Fibroblast of skin of abdomen (primary cell): Measurements from ENCODE around the gene NUDT2. TPM values are rescaled to one million over a fixed set of nuclear protein-coding genes. Genes with fewer than 3 reads are reported as not detected.
A peak's percentile ranks its signal among the peaks of the same experiment; 100 is the strongest.
"Not testable (repeated sequence)": the region's sequence is repeated elsewhere in the genome, so short reads cannot be mapped to it uniquely, and the experiment has no call there.

Experiments
- DNase-seq: peaks from one replicate; pipeline ENCODE4 v3.0.0-alpha.2; 2013
- polyA plus RNA-seq, 2 experiments: library from polyadenylated mRNA; unstranded; fragments of 120-200 nt; gene quantifications; one replicate each; pipeline ENCODE4 v1.2.1, GENCODE V29; 2013; ENCODE audit not compliant: insufficient read length in 2 of 2

Gene NUDT2
- polyA plus RNA-seq (2013, experiment 1 of 2; ENCODE audit: insufficient read length), result 28.0 TPM
- polyA plus RNA-seq (2013, experiment 2 of 2; ENCODE audit: insufficient read length), result 29.5 TPM

- DNase-seq, result peak; percentile 100
Observed at GRCh38 chr9:34328987-34329832, at the start of gene NUDT2, which contains the start of gene KIF24. NUDT2 (plus strand) TSS chr9:34329569; CDS start chr9:34339040, 9,471 bp downstream. KIF24 (minus strand) TSS chr9:34329268; CDS start chr9:34311346, 17,922 bp downstream.

- DNase-seq, result no peak
Observed at GRCh38 chr9:34282096-34282495, 47.3 kb upstream of the NUDT2 start.

GRCh38 chr9:34289159-34289558, 40.2 kb upstream of the NUDT2 start:
- DNase-seq, result no peak

GRCh38 chr9:34291023-34291422, 38.3 kb upstream of the NUDT2 start:
- DNase-seq, result no peak

DNA sequence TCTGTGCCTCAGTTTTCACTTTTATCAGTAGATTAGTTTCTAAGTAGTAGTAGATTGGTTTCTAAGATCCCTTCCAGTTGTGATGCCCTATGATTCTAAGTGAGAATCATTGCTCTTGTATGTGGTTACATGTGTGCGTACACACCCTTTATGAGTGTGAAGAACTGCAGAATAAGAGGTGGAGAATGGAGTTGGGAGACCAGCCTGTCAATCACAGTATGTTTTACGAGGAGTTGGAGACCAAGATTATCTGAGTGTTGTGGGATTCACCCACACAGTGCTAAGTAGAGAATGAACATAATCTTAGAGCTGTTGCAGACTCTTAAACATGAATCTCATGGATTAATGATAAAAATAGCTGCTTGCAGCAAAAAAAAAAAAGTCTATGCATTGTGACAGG, 37.9 kb upstream of the NUDT2 start:
- no peak for DNase-seq

GRCh38 chr9:34292552-34292951, 36.8 kb upstream of the NUDT2 start:
- no peak for DNase-seq

- DNase-seq, result not testable (repeated sequence)
Observed at GRCh38 chr9:34301064-34301463, 28.3 kb upstream of the NUDT2 start.

DNA sequence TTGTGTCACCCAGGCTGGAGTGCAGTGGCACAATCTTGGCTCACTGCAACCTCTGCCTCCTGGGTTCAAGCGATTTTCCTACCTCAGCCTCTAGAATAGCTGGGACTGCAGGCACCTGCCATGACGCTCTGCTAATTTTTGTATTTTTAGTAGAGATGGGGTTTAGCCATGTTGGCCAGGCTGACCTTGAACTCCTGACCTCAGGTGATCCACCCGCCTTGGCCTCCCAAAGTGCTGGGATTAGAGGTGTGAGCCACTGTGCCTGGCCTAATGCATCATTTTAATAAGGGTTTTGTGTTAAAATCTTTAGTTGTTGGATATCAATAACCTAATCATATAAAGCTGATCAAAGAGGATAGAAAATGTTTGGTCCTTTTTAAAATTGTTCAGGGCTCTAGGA, 21.1 kb upstream of the NUDT2 start:
- not testable (repeated sequence) for DNase-seq

DNA sequence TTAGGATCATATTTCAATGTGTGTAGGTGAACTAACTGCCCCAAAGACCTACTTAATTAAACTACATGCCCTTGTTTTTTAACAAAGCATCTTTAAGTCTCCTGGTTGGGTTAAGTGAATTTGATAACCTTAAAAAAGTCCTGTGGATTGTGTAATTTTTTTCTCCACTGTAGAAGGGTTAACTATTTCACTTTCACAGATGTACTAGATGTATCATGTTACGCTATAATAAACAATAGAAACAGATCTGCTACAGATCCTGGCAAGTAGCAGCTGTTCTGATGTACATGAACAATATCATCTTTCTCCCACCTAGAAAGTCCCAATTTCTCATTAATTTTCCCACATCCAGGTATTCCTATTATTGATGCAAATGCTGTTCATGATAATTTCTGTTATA, 19.2 kb upstream of the NUDT2 start:
- DNase-seq, result no peak

- DNase-seq, result no peak
Observed at GRCh38 chr9:34311499-34312185, 17.7 kb upstream of the NUDT2 start.

GRCh38 chr9:34317436-34317835, 11.9 kb upstream of the NUDT2 start:
- DNase-seq, result no peak

- DNase-seq, result no peak
Observed at GRCh38 chr9:34318163-34318790, 11.1 kb upstream of the NUDT2 start.

- DNase-seq, result no peak
Observed at GRCh38 chr9:34321451-34321850, 7.9 kb upstream of the NUDT2 start.

GRCh38 chr9:34322899-34323591, 6.3 kb upstream of the NUDT2 start:
- no peak for DNase-seq

DNA sequence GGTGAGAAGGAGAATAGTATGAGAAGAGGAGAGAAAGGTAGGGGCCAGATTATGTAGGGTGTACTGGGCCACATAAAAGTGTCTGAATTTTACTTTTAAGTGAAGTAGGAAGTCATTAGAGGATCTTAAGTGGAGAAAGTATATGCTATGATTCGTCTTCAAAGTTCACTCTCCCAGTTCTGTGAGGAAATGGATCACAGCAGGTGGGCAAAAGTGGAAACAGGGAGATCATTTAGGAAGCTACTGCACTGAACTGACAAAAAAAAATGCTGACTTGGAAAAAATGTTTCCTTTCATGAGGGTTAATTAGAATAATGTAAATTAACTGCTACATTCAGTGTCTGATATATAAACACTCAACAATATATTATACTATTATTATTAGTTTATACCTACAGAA, 2.7 kb upstream of the NUDT2 start:
- DNase-seq, result no peak

DNA sequence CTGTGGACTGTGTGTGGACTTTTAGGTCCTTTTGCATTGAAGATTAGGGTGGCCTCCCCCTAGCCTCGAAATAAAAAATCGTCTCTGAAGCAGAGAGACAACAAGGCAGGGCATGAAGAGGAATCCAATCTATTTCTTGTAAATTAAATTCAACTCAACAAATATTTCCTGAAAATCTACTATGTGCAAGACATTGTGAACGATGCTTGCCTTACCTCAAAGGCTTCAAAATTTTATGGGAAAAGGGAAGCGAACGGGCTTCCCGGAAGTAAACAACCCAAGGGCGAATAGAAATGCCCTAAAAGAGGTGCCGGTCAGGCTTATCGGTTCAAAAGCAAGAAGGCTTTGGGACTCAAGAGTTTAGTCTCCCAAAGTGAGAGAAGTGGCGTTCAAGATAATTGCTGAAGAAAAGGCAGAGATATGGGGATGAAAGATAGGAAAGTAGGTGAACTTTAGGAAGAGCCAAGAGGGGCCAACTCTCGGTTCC, 826 bp upstream of the NUDT2 start:
- DNase-seq, result no peak

GRCh38 chr9:34331196-34331595, 1.8 kb downstream of the NUDT2 start:
- DNase-seq, result no peak

- DNase-seq, result peak; percentile 39
Observed at GRCh38 chr9:34332076-34332964, 3.0 kb downstream of the NUDT2 start.

DNA sequence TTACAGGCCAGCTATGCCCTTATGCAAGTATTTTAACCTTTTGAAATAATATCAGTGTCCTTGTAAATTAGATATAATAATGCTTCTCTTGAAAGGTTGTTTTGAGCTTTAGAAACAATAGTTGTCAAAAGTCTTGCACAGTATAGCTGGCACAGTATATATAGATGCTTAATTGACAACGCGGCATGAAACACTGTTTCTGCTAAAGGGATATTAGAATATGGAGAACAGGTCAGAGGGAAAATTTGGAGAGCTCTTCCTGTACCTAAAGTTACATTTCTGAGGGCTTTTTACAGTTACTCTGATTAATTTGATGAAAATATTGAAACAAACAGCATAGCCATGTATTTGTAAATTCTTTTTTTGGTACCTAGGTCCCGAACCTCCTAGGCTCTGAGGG, 4.5 kb downstream of the NUDT2 start:
- no peak for DNase-seq

DNA sequence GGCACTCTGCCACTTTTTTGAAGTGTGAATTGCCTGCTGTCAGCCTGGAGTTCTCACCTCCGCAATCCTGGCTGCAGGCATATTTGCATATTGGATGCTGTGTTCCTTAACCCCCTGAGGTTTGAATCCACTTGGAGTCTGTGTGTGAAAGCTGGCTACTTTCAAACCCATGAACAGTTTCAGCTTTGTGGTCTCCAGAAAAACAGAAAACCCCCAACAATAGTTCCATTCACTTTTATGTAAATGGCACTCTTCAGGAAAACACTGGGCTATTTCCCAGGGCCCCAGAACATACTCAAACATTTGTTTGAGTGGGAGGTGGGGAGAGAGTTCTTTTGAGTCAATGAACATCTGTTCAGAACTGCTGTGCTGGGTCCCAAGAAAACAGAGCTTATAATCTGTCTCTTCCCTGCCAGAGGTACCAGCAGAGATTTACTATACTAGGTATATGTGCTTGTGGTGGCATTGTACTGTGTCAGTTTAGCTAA, 5.0 kb downstream of the NUDT2 start:
- DNase-seq, result no peak

- DNase-seq, result no peak
Observed at GRCh38 chr9:34334916-34335315, 5.5 kb downstream of the NUDT2 start.
